Measurements from ENCODE around the gene VAV1.
"Not testable (repeated sequence)": the region's sequence is repeated elsewhere in the genome, so short reads cannot be mapped to it uniquely, and the experiment has no call there.

VAV1 gene

GRCh38 chr19:6793411-6793810, 20.9 kb downstream of the VAV1 start:
- no peak for DNase-seq

- no peak for DNase-seq
Observed at GRCh38 chr19:6793973-6794372, 21.5 kb downstream of the VAV1 start.

GRCh38 chr19:6794686-6795431, 22.4 kb downstream of the VAV1 start:
- DNase-seq: no peak

- DNase-seq: no peak
Observed at GRCh38 chr19:6796278-6796677, 23.8 kb downstream of the VAV1 start.

- no peak for DNase-seq
Observed at GRCh38 chr19:6797646-6798045, 25.1 kb downstream of the VAV1 start.

- not testable (repeated sequence) for DNase-seq
Observed at GRCh38 chr19:6800160-6800790, 27.8 kb downstream of the VAV1 start.

GRCh38 chr19:6800991-6801484, 28.5 kb downstream of the VAV1 start:
- peak; percentile 41 for DNase-seq

GRCh38 chr19:6801485-6802086, 29.1 kb downstream of the VAV1 start:
- peak; percentile 22 for DNase-seq

- DNase-seq: no peak
Observed at GRCh38 chr19:6802336-6803035, 30.0 kb downstream of the VAV1 start.

- no peak for DNase-seq
Observed at GRCh38 chr19:6803036-6803404, 30.5 kb downstream of the VAV1 start.

GRCh38 chr19:6806488-6806887, 34.0 kb downstream of the VAV1 start:
- no peak for DNase-seq

GRCh38 chr19:6807291-6807690, 34.8 kb downstream of the VAV1 start:
- no peak for DNase-seq

GRCh38 chr19:6808494-6808893, 36.0 kb downstream of the VAV1 start:
- no peak for DNase-seq

GRCh38 chr19:6809262-6809661, 36.8 kb downstream of the VAV1 start:
- DNase-seq: no peak

- DNase-seq: no peak
Observed at GRCh38 chr19:6811378-6811777, 38.9 kb downstream of the VAV1 start.

GRCh38 chr19:6811906-6812305, 39.4 kb downstream of the VAV1 start:
- no peak for DNase-seq

GRCh38 chr19:6812612-6813011, 40.1 kb downstream of the VAV1 start:
- DNase-seq: no peak

GRCh38 chr19:6813659-6814058, 41.2 kb downstream of the VAV1 start:
- no peak for DNase-seq

GRCh38 chr19:6817179-6817578, 44.7 kb downstream of the VAV1 start:
- DNase-seq: no peak

- no peak for DNase-seq
Observed at GRCh38 chr19:6818246-6818645, 45.7 kb downstream of the VAV1 start.

- no peak for DNase-seq
Observed at GRCh38 chr19:6819323-6819722, 46.8 kb downstream of the VAV1 start.

- DNase-seq: no peak
Observed at GRCh38 chr19:6820237-6820636, 47.7 kb downstream of the VAV1 start.

GRCh38 chr19:6821639-6822310, 49.3 kb downstream of the VAV1 start:
- no peak for DNase-seq

Data from fibroblast of skin of right quadriceps (primary cell).